K562 (cell line): Measurements from ENCODE around the gene OIT3. TPM values are rescaled to one million over a fixed set of nuclear protein-coding genes. Genes with fewer than 3 reads are reported as not detected.

Experiments used
- KAT2B ChIP-seq: IDR thresholded peaks from one replicate; pipeline ENCODE4 v1.6.1; 2012; ENCODE audit warnings: low read depth, mild to moderate bottlenecking, control low read depth, inconsistent platforms, low read length, moderate library complexity
- KDM4B ChIP-seq, 2 experiments: fragments of 450-650 bp in 1 of 2; sonication (generic) in 1 of 2; IDR thresholded peaks; 2 replicates each; pipeline ENCODE4 v1.6.1; 2016 to 2017; ENCODE audit warnings: borderline replicate concordance in 2 of 2, antibody characterized with exemption in 1 of 2, low read depth in 1 of 2, mild to moderate bottlenecking in 1 of 2
- MAFG ChIP-seq: fragments of 450-650 bp; conservative IDR thresholded peaks from 2 replicates; pipeline ENCODE4 v1.6.1; 2016; ENCODE audit warnings: missing genetic modification characterization, missing compliant biosample characterization
- MTA3 ChIP-seq: fragments of 450-650 bp; formaldehyde crosslinking; IDR thresholded peaks from 2 replicates; pipeline ENCODE4 v1.6.1; 2017; ENCODE audit warnings: mild to moderate bottlenecking, borderline replicate concordance
- PRDM10 ChIP-seq: fragments of 450-650 bp; IDR thresholded peaks from 2 replicates; pipeline ENCODE4 v1.6.1; 2018; ENCODE audit not compliant: partially characterized antibody
- SAFB ChIP-seq: fragments of 200-400 bp; formaldehyde crosslinking; IDR thresholded peaks from 2 replicates; pipeline ENCODE4 v1.6.1; 2017; ENCODE audit warnings: low read depth, low read length, borderline replicate concordance
- SETDB1 ChIP-seq: IDR thresholded peaks from one replicate; pipeline ENCODE4 v1.6.1; 2012; ENCODE audit warnings: low read length, control low read depth, inconsistent platforms
- SMARCA4 ChIP-seq: fragments of 450-650 bp; IDR thresholded peaks from 2 replicates; pipeline ENCODE4 v1.6.1; 2016
- SMC3 ChIP-seq: conservative IDR thresholded peaks from 2 replicates; pipeline ENCODE4 v1.6.1; 2011; ENCODE audit warnings: low read depth, low read length, improper control_type of control experiment; ENCODE audit not compliant: insufficient read depth
- TAL1 ChIP-seq: fragments of 450-650 bp; IDR thresholded peaks from 2 replicates; pipeline ENCODE4 v1.6.1; 2016; ENCODE audit warnings: mild to moderate bottlenecking
- VEZF1 ChIP-seq: fragments of 200-800 bp; sonication (Bioruptor generic); IDR thresholded peaks from 2 replicates; pipeline ENCODE4 v1.6.1; 2017; ENCODE audit warnings: missing genetic modification characterization, missing compliant biosample characterization
- ZBED1 ChIP-seq: IDR thresholded peaks from 2 replicates; pipeline ENCODE4 v1.6.1; 2014
- ZNF140 ChIP-seq: fragments of 250-450 bp; sonication (Bioruptor Pico); IDR thresholded peaks from 2 replicates; pipeline ENCODE4 v1.8.0; 2021; ENCODE audit warnings: moderate library complexity, mild to moderate bottlenecking, inconsistent platforms
- ZNF318 ChIP-seq, 2 experiments: fragments of 450-650 bp; IDR thresholded peaks; 2 replicates each; pipeline ENCODE4 v1.6.1; 2016; ENCODE audit warnings: mild to moderate bottlenecking in 2 of 2, borderline replicate concordance in 1 of 2, low read depth in 1 of 2, moderate library complexity in 1 of 2
- polyA plus RNA-seq, 8 experiments: library from polyadenylated mRNA; depleted of rRNA in 4 of 8; stranded (reverse) in 5 of 8; unstranded in 3 of 8; fragments of >200 nt; fragmentation: Nextera tagmentation in 2 of 8; fragmentation: Illumina TruSeq in 1 of 8; extraction: Ambion mirVana in 2 of 8; extraction: Trizol in 1 of 8; gene quantifications; 2 replicates each; pipeline versions ENCODE4 v1.2.1 to v1.2.3, GENCODE V29; 2011 to 2014; ENCODE audit warnings: inconsistent platforms in 1 of 8, missing spikeins in 1 of 8
- total RNA-seq, 7 experiments: library from RNA; depleted of rRNA in 6 of 7; stranded (reverse); fragments of >200 nt in 6 of 7; fragmentation: Illumina TruSeq in 2 of 7; extraction: Trizol in 2 of 7; gene quantifications; 2 replicates each; pipeline versions ENCODE4 v1.2.1 to v1.2.3, GENCODE V29; 2011 to 2021; ENCODE audit warnings: low replicate concordance in 1 of 7

The OIT3 gene
- total and polyA plus RNA-seq, 9 of the 15 experiments (the other 6 are each of a cell fraction or from before 2014, with no cell fraction given), result not detected

- TF ChIP-seq VEZF1, result no peak
- no peak for TF ChIP-seq KAT2B
- no peak for TF ChIP-seq SAFB
- TF ChIP-seq SETDB1, result no peak
- TF ChIP-seq MTA3, result peak; percentile 57; the same call in 1 of the 2 replicates
- no peak for TF ChIP-seq ZNF140
- peak; percentile 78 for TF ChIP-seq TAL1
- no peak for TF ChIP-seq ZBED1
- no peak for TF ChIP-seq MAFG
- TF ChIP-seq KDM4B (IDR thresholded peaks at IDR 0.05; ENCODE audit: borderline replicate concordance in 2 of 2, low read depth in 1 of 2), result no peak
- peak; percentile 11 for TF ChIP-seq PRDM10
- TF ChIP-seq SMC3, result no peak
- TF ChIP-seq SMARCA4, result peak; percentile 54; the same call in 1 of the 2 replicates
- 0 out of 4 replicates have a peak, but pooled peaks of 1 of the 2 experiments have one; percentile 19 for TF ChIP-seq ZNF318 (IDR thresholded peaks at IDR 0.05; ENCODE audit: borderline replicate concordance in 1 of 2, low read depth in 1 of 2)
Measured at GRCh38 chr10:72981882-72982529, 88.5 kb downstream of the OIT3 start (continued).
